Common myeloid progenitor, CD34-positive (primary cell): ENCODE results near the gene RNF212.

ENCODE experiments used
- CTCF ChIA-PET: fragments of 350-600 bp; sonication (Branson Sonifier 250); formaldehyde crosslinking; loops from one replicate; lab custom pipeline; 2021; ENCODE audit warnings: antibody characterized with exemption; lab: Charles Lee
- POLR2A ChIA-PET: fragments of 350-600 bp; sonication (Branson Sonifier 250); formaldehyde crosslinking; loops from one replicate; lab custom pipeline; 2021; ENCODE audit warnings: antibody characterized with exemption; lab: Charles Lee
- DNase-seq, 3 donors: peaks; one replicate each; pipeline versions ENCODE4 v3.0.0 to v3.0.0-alpha.2; 2013
- H3K27ac ChIP-seq, 2 experiments: 1 replicate in 1 of 2; 2 replicates in 1 of 2; pipeline ENCODE4 v1.7.0; 2013; ENCODE audit warnings: inconsistent platforms in 2 of 2, low read length in 2 of 2, mild to moderate bottlenecking in 2 of 2, low read depth in 1 of 2, moderate library complexity in 1 of 2; ENCODE audit not compliant: severe bottlenecking in 2 of 2, insufficient read depth in 1 of 2, poor library complexity in 1 of 2
- H3K27me3 ChIP-seq, 5 experiments: replicated peaks in 2 of 5; 1 replicate in 3 of 5; 2 replicates in 2 of 5; pipeline versions ENCODE4 v1.6.1 to v1.7.0; 2013; ENCODE audit warnings: low read length in 4 of 5, mild to moderate bottlenecking in 2 of 5, moderate library complexity in 2 of 5, inconsistent platforms in 1 of 5; ENCODE audit not compliant: insufficient read depth in 5 of 5, control insufficient read depth in 4 of 5
- H3K36me3 ChIP-seq, 4 experiments: 1 replicate in 2 of 4; 2 replicates in 2 of 4; pipeline versions ENCODE4 v1.6.1 to v1.7.0; 2013; ENCODE audit warnings: low read length in 3 of 4, control low read depth in 1 of 4, mild to moderate bottlenecking in 1 of 4; ENCODE audit not compliant: control insufficient read depth in 4 of 4, insufficient read depth in 4 of 4
- H3K4me1 ChIP-seq, 4 experiments: 1 replicate in 3 of 4; 2 replicates in 1 of 4; pipeline versions ENCODE4 v1.6.1 to v1.7.1; 2013; ENCODE audit warnings: low read length in 3 of 4, mild to moderate bottlenecking in 3 of 4, control low read depth in 1 of 4, inconsistent platforms in 1 of 4, moderate library complexity in 1 of 4; ENCODE audit not compliant: control insufficient read depth in 4 of 4, insufficient read depth in 4 of 4; ENCODE audit errors: control extremely low read depth in 1 of 4
- H3K4me3 ChIP-seq, 7 experiments: 1 replicate in 4 of 7; 2 replicates in 3 of 7; pipeline versions ENCODE4 v1.5.1 to v1.7.0; 2013; ENCODE audit warnings: mild to moderate bottlenecking in 7 of 7, low read length in 6 of 7, moderate library complexity in 6 of 7, inconsistent platforms in 2 of 7, low read depth in 2 of 7, control low read depth in 1 of 7; ENCODE audit not compliant: insufficient read depth in 4 of 7, control insufficient read depth in 1 of 7; ENCODE audit errors: extremely low read depth in 1 of 7
- H3K9me3 ChIP-seq, 5 experiments: 1 replicate in 4 of 5; 2 replicates in 1 of 5; pipeline versions ENCODE4 v1.6.1 to v1.7.1; 2013; ENCODE audit warnings: low read length in 4 of 5, mild to moderate bottlenecking in 2 of 5, inconsistent platforms in 1 of 5, low read depth in 1 of 5, moderate library complexity in 1 of 5; ENCODE audit not compliant: control insufficient read depth in 4 of 5, insufficient read depth in 2 of 5; ENCODE audit errors: control extremely low read depth in 1 of 5
- WGBS: methylation state at CpG from one replicate; pipeline ENCODE4 v1.1.5; 2013; ENCODE audit not compliant: insufficient coverage; 5-methylcytosine and 5-hydroxymethylcytosine counted together

Gene RNF212

GRCh38 chr4:1024882-1025545 is 88.3 kb downstream of the RNF212 start:
- H3K4me1 ChIP-seq: peaks cover 0 to 4% (median 0%) of the 10 kb centered on the region in 4 experiments
- H3K36me3 ChIP-seq: peaks cover 0 to 20% (median 10%) of the 10 kb centered on the region in 4 experiments
- H3K4me3 ChIP-seq: no peak overlapping the region
- H3K27me3 ChIP-seq: peaks cover 0 to 5% (median 0%) of the 10 kb centered on the region in 5 experiments
- ChIA-PET CTCF (no interaction called here), POLR2A (no interaction called here)
- H3K9me3 ChIP-seq: no peaks in the 10 kb centered on the region
- no peak overlapping the region for H3K27ac ChIP-seq
- WGBS: over 99% methylated on average over 12 of the region's 32 CpGs
- no peak for DNase-seq

- Histone ChIP-seq H3K27ac (no peak overlapping the region), H3K27me3 (peaks cover 0 to 5% (median 0%) of the 10 kb centered on the region in 5 experiments), H3K4me3 (no peak overlapping the region), H3K4me1 (peaks cover 0 to 6% (median 2%) of the 10 kb centered on the region in 4 experiments), H3K36me3 (peaks cover 0 to 20% (median 10%) of the 10 kb centered on the region in 4 experiments), H3K9me3 (no peaks in the 10 kb centered on the region)
- WGBS: 97% methylated on average over 47 of the region's 83 CpGs
- ChIA-PET POLR2A (no interaction called here), CTCF (no interaction called here)
- DNase-seq: no peak
Measured at GRCh38 chr4:1023895-1024740, 89.2 kb downstream of the RNF212 start.

- Histone ChIP-seq H3K27ac (no peak overlapping the region), H3K27me3 (no peaks in the 10 kb centered on the region), H3K4me3 (no peak overlapping the region), H3K4me1 (peaks cover 0 to 9% (median 2%) of the 10 kb centered on the region in 4 experiments), H3K9me3 (no peaks in the 10 kb centered on the region), H3K36me3 (peaks cover 0 to 20% (median 10%) of the 10 kb centered on the region in 4 experiments)
- POLR2A ChIA-PET: no interaction called here
- CTCF ChIA-PET: no interaction called here
- WGBS: 95% methylated on average over 10 of the region's 20 CpGs
- no peak for DNase-seq
Measured at GRCh38 chr4:1023075-1023640, 90.2 kb downstream of the RNF212 start.

GRCh38 chr4:1022739-1023066 is 90.7 kb downstream of the RNF212 start:
- DNase-seq: no peak
- H3K4me1 ChIP-seq: peaks cover 0 to 9% (median 2%) of the 10 kb centered on the region in 4 experiments
- ChIA-PET CTCF (no interaction called here), POLR2A (no interaction called here)
- H3K4me3 ChIP-seq: no peak overlapping the region
- H3K9me3 ChIP-seq: no peaks in the 10 kb centered on the region
- H3K27me3 ChIP-seq: no peaks in the 10 kb centered on the region
- H3K36me3 ChIP-seq: peaks cover 0 to 20% (median 10%) of the 10 kb centered on the region in 4 experiments
- H3K27ac ChIP-seq: no peak overlapping the region
- WGBS: 98% methylated on average over 15 of the region's 19 CpGs

GRCh38 chr4:1022051-1022738 is 91.2 kb downstream of the RNF212 start:
- 96% methylated on average over 41 of the region's 46 CpGs for WGBS
- ChIA-PET CTCF (no interaction called here), POLR2A (no interaction called here)
- no peak for DNase-seq
- Histone ChIP-seq H3K27me3 (no peaks in the 10 kb centered on the region), H3K36me3 (peaks cover 0 to 20% (median 10%) of the 10 kb centered on the region in 4 experiments), H3K4me3 (no peak overlapping the region), H3K4me1 (peaks cover 0 to 9% (median 2%) of the 10 kb centered on the region in 4 experiments), H3K9me3 (no peaks in the 10 kb centered on the region), H3K27ac (no peak overlapping the region)
